H9 (cell line): ENCODE results near the gene EIF4E1B. TPM values are rescaled to one million over a fixed set of nuclear protein-coding genes. Genes with fewer than 3 reads are reported as not detected.

ENCODE experiments used
- DNase-seq: peaks from one replicate; pipeline ENCODE4 v3.0.0-alpha.2; 2017
- H2AFZ ChIP-seq: one replicate; pipeline ENCODE4 v1.6.1; 2013; ENCODE audit warnings: mild to moderate bottlenecking, low read length, control low read depth, moderate library complexity
- H2AK5ac ChIP-seq: 2 replicates; pipeline ENCODE4 v1.6.1; 2013; ENCODE audit warnings: low read length, control low read depth, mixed read lengths; ENCODE audit not compliant: insufficient read length
- H2BK120ac ChIP-seq: one replicate; pipeline ENCODE4 v1.6.1; 2013; ENCODE audit warnings: low read depth, mild to moderate bottlenecking, low read length, control low read depth, inconsistent platforms; ENCODE audit not compliant: poor library complexity, severe bottlenecking
- H2BK12ac ChIP-seq: 2 replicates; pipeline ENCODE4 v1.6.1; 2013; ENCODE audit warnings: low read length, control low read depth, mixed read lengths, low read depth; ENCODE audit not compliant: insufficient read length
- H2BK15ac ChIP-seq: 2 replicates; pipeline ENCODE4 v1.6.1; 2013; ENCODE audit warnings: low read depth, low read length, control low read depth
- H2BK20ac ChIP-seq: one replicate; pipeline ENCODE4 v1.6.1; 2013; ENCODE audit warnings: low read depth, mild to moderate bottlenecking, low read length, control low read depth, inconsistent platforms; ENCODE audit not compliant: poor library complexity, severe bottlenecking
- H2BK5ac ChIP-seq: 2 replicates; pipeline ENCODE4 v1.6.1; 2013; ENCODE audit warnings: low read length, control low read depth, mixed read lengths; ENCODE audit not compliant: insufficient read length
- H3K14ac ChIP-seq: 2 replicates; pipeline ENCODE4 v1.6.1; 2013; ENCODE audit warnings: low read length, control low read depth; ENCODE audit not compliant: insufficient read depth
- H3K18ac ChIP-seq: 2 replicates; pipeline ENCODE4 v1.6.1; 2013; ENCODE audit warnings: low read depth, mild to moderate bottlenecking, mixed read lengths, low read length, control low read depth; ENCODE audit not compliant: insufficient read length
- H3K23ac ChIP-seq: 2 replicates; pipeline ENCODE4 v1.6.1; 2013; ENCODE audit warnings: low read length, control low read depth, mixed read lengths, low read depth; ENCODE audit not compliant: insufficient read length
- H3K23me2 ChIP-seq: 2 replicates; pipeline ENCODE4 v1.6.1; 2013; ENCODE audit warnings: low read depth, mild to moderate bottlenecking, mixed read lengths, low read length, control low read depth; ENCODE audit not compliant: insufficient read length, poor library complexity, severe bottlenecking
- H3K27ac ChIP-seq: 2 replicates; pipeline ENCODE4 v1.5.1; 2013; ENCODE audit warnings: low read length, control low read depth, mixed read lengths, low read depth; ENCODE audit not compliant: insufficient read length
- H3K27me3 ChIP-seq: 2 replicates; pipeline ENCODE4 v1.6.1; 2013; ENCODE audit warnings: low read length, control low read depth, inconsistent platforms; ENCODE audit not compliant: insufficient read depth
- H3K4ac ChIP-seq: 2 replicates; pipeline ENCODE4 v1.6.1; 2013; ENCODE audit warnings: low read depth, mild to moderate bottlenecking, control low read depth, inconsistent platforms, low read length, moderate library complexity
- H3K4me1 ChIP-seq: 2 replicates; pipeline ENCODE4 v1.6.1; 2013; ENCODE audit warnings: low read length, control low read depth, inconsistent platforms; ENCODE audit not compliant: insufficient read depth
- H3K4me2 ChIP-seq: 2 replicates; pipeline ENCODE4 v1.6.1; 2013; ENCODE audit warnings: low read length, control low read depth, mixed read lengths; ENCODE audit not compliant: insufficient read length, insufficient read depth
- H3K56ac ChIP-seq: 2 replicates; pipeline ENCODE4 v1.6.1; 2013; ENCODE audit warnings: low read depth, mild to moderate bottlenecking, mixed read lengths, low read length, control low read depth; ENCODE audit not compliant: insufficient read length
- H3K79me1 ChIP-seq: 2 replicates; pipeline ENCODE4 v1.6.1; 2013; ENCODE audit warnings: low read depth, mild to moderate bottlenecking, moderate library complexity, low read length, control low read depth, inconsistent platforms; ENCODE audit not compliant: insufficient read depth, poor library complexity, severe bottlenecking
- H3K79me2 ChIP-seq: 2 replicates; pipeline ENCODE4 v1.6.1; 2013; ENCODE audit warnings: low read length, control low read depth, inconsistent platforms; ENCODE audit not compliant: insufficient read depth
- H3K9ac ChIP-seq: 2 replicates; pipeline ENCODE4 v1.6.1; 2013; ENCODE audit warnings: low read length, control low read depth, mixed read lengths; ENCODE audit not compliant: insufficient read length; ENCODE audit errors: extremely low read depth
- H3K9me3 ChIP-seq: one replicate; pipeline ENCODE4 v1.6.1; 2013; ENCODE audit warnings: low read depth, low read length, inconsistent platforms; ENCODE audit not compliant: control insufficient read depth
- H3T11ph ChIP-seq: one replicate; pipeline ENCODE4 v1.6.1; 2013; ENCODE audit warnings: mild to moderate bottlenecking, low read length, control low read depth, inconsistent platforms
- H4K20me1 ChIP-seq: one replicate; pipeline ENCODE4 v1.6.1; 2013; ENCODE audit not compliant: control insufficient read depth, insufficient read length, insufficient read depth
- H4K5ac ChIP-seq: 2 replicates; pipeline ENCODE4 v1.6.1; 2013; ENCODE audit warnings: low read depth, mild to moderate bottlenecking, mixed read lengths, low read length, control low read depth; ENCODE audit not compliant: insufficient read length
- H4K8ac ChIP-seq: replicated peaks from 2 replicates; pipeline ENCODE4 v1.6.1; 2013; ENCODE audit warnings: low read length, control low read depth, mixed read lengths, low read depth; ENCODE audit not compliant: insufficient read length
- H4K91ac ChIP-seq: 2 replicates; pipeline ENCODE4 v1.6.1; 2013; ENCODE audit warnings: low read depth, mild to moderate bottlenecking, moderate library complexity, mixed read lengths, low read length, control low read depth; ENCODE audit not compliant: insufficient read length
- H3K27ac Mint-ChIP-seq, 3 experiments: 2 replicates in 2 of 3; 3 replicates in 1 of 3; pipeline ENCODE4 v1.8.0; 2020 to 2021; ENCODE audit warnings: mixed read lengths in 3 of 3, mild to moderate bottlenecking in 1 of 3, moderate library complexity in 1 of 3
- H3K27me3 Mint-ChIP-seq: 2 replicates; pipeline ENCODE4 v1.8.0; 2021; ENCODE audit warnings: low read depth, mild to moderate bottlenecking, moderate library complexity, mixed read lengths
- H3K36me3 Mint-ChIP-seq, 3 experiments: 2 replicates in 2 of 3; 3 replicates in 1 of 3; pipeline ENCODE4 v1.8.0; 2020 to 2021; ENCODE audit warnings: low read depth in 3 of 3, mixed read lengths in 3 of 3; ENCODE audit not compliant: insufficient read depth in 1 of 3
- H3K4me1 Mint-ChIP-seq, 2 experiments: 2 replicates each; pipeline ENCODE4 v1.8.0; 2020; ENCODE audit warnings: mixed read lengths in 2 of 2
- H3K4me3 Mint-ChIP-seq, 2 experiments: 2 replicates in 1 of 2; 3 replicates in 1 of 2; pipeline ENCODE4 v1.8.0; 2020 to 2021; ENCODE audit warnings: mild to moderate bottlenecking in 2 of 2, mixed read lengths in 2 of 2, moderate library complexity in 1 of 2
- H3K9me3 Mint-ChIP-seq, 2 experiments: 2 replicates in 1 of 2; 3 replicates in 1 of 2; pipeline ENCODE4 v1.8.0; 2020; ENCODE audit warnings: mild to moderate bottlenecking in 2 of 2, mixed read lengths in 2 of 2, moderate library complexity in 1 of 2
- WGBS: extraction: QIAGEN DNeasy Blood & Tissue Kit; methylation state at CpG from one replicate; pipeline ENCODE4 v1.1.7; 2013; ENCODE audit warnings: missing lambda C conversion rate, low lambda C conversion rate, mixed read lengths; ENCODE audit not compliant: insufficient read length; ENCODE audit errors: extremely low coverage; 5-methylcytosine and 5-hydroxymethylcytosine counted together
- total RNA-seq: library from RNA; stranded (reverse); gene quantifications from 2 replicates; pipeline ENCODE4 v1.2.1, GENCODE V29; 2021
- TF ChIP-seq, protein P1 (sequence below): fragments of 200-600 bp; sonication (generic); conservative IDR thresholded peaks from 3 replicates; pipeline ENCODE4 v1.8.0; 2021; ENCODE audit warnings: antibody characterized with exemption, mild to moderate bottlenecking

Gene EIF4E1B
- total RNA-seq, 1 experiment from 2014 or later: 1.3 TPM

- no peak overlapping the region for H2AFZ ChIP-seq
- TF ChIP-seq, protein P1, sequence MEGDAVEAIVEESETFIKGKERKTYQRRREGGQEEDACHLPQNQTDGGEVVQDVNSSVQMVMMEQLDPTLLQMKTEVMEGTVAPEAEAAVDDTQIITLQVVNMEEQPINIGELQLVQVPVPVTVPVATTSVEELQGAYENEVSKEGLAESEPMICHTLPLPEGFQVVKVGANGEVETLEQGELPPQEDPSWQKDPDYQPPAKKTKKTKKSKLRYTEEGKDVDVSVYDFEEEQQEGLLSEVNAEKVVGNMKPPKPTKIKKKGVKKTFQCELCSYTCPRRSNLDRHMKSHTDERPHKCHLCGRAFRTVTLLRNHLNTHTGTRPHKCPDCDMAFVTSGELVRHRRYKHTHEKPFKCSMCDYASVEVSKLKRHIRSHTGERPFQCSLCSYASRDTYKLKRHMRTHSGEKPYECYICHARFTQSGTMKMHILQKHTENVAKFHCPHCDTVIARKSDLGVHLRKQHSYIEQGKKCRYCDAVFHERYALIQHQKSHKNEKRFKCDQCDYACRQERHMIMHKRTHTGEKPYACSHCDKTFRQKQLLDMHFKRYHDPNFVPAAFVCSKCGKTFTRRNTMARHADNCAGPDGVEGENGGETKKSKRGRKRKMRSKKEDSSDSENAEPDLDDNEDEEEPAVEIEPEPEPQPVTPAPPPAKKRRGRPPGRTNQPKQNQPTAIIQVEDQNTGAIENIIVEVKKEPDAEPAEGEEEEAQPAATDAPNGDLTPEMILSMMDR: no peak
- H3K56ac ChIP-seq: no peak overlapping the region
- Mint-ChIP-seq H3K27ac (no peak overlapping the region), H3K4me1 (peaks cover 26 to 43% of the 10 kb centered on the region in 2 experiments), H3K9me3 (no peaks in the 10 kb centered on the region), H3K27me3 (peaks cover 7% of the 10 kb centered on the region), H3K4me3 (no peak overlapping the region), H3K36me3 (no peaks in the 10 kb centered on the region)
- no peak overlapping the region for H3K4me2 ChIP-seq
- no peak overlapping the region for H3K18ac ChIP-seq
- H3K27me3 ChIP-seq: no peaks in the 10 kb centered on the region
- H3K9ac ChIP-seq: no peak overlapping the region
- H3K14ac ChIP-seq: no peak overlapping the region
- H2BK12ac ChIP-seq: no peak overlapping the region
- H4K91ac ChIP-seq: no peak overlapping the region
- H2BK5ac ChIP-seq: no peak overlapping the region
- H3K79me1 ChIP-seq: no peaks in the 10 kb centered on the region
- H3K23me2 ChIP-seq: no peaks in the 10 kb centered on the region
- no CpG with 5 or more reads among the region's 17 CpGs for WGBS
- H3K23ac ChIP-seq: no peak overlapping the region
- peaks cover 4% of the 10 kb centered on the region; the same call in 1 of the 2 replicates for H3K4me1 ChIP-seq
- no peak overlapping the region for H2AK5ac ChIP-seq
- H2BK20ac ChIP-seq: no peak overlapping the region
- no peak overlapping the region for H3K27ac ChIP-seq
- no peak overlapping the region for H4K8ac ChIP-seq
- no peaks in the 10 kb centered on the region for H3K79me2 ChIP-seq
- H2BK120ac ChIP-seq: no peak overlapping the region
- no peak overlapping the region for H2BK15ac ChIP-seq
- H3K4ac ChIP-seq: no peak overlapping the region
- no peaks in the 10 kb centered on the region for H3K9me3 ChIP-seq
- no peak for DNase-seq
- no peak overlapping the region for H4K5ac ChIP-seq
- H4K20me1 ChIP-seq: no peaks in the 10 kb centered on the region
- no peak overlapping the region for H3T11ph ChIP-seq
Observed at GRCh38 chr5:176674799-176675198, 44.3 kb downstream of the EIF4E1B start.
